GM21367 (cell line): ENCODE data around the gene COL1A2.

ENCODE experiments used
- ATAC-seq: cut with Tn5 transposase; IDR thresholded peaks from one replicate; pipeline ENCODE4 v1.9.1; 2021; ENCODE audit not compliant: unreplicated experiment

The COL1A2 gene

GRCh38 chr7:94382746-94383145, 11.9 kb upstream of the COL1A2 start:
- no peak for ATAC-seq

GRCh38 chr7:94384315-94384714, 10.4 kb upstream of the COL1A2 start:
- no peak for ATAC-seq

- no peak for ATAC-seq
Measured at GRCh38 chr7:94386416-94386815, 8.3 kb upstream of the COL1A2 start.

GRCh38 chr7:94388540-94388939, 6.2 kb upstream of the COL1A2 start:
- no peak for ATAC-seq

- no peak for ATAC-seq
Measured at GRCh38 chr7:94389381-94389780, 5.3 kb upstream of the COL1A2 start.

- no peak for ATAC-seq
Measured at GRCh38 chr7:94391726-94392392, 2.8 kb upstream of the COL1A2 start.

GRCh38 chr7:94392393-94392786, 2.3 kb upstream of the COL1A2 start:
- no peak for ATAC-seq

- ATAC-seq, result no peak
Measured at GRCh38 chr7:94393246-94394108, 1.2 kb upstream of the COL1A2 start.

- ATAC-seq, result no peak
Measured at GRCh38 chr7:94394109-94394436, 622 bp upstream of the COL1A2 start.

- peak; percentile 85 for ATAC-seq
Measured at GRCh38 chr7:94395141-94396036, 694 bp downstream of the COL1A2 start.

GRCh38 chr7:94396037-94396431, 1.3 kb downstream of the COL1A2 start:
- ATAC-seq, result no peak

GRCh38 chr7:94396596-94396995, 1.9 kb downstream of the COL1A2 start:
- ATAC-seq, result no peak

GRCh38 chr7:94397722-94398121, 3.0 kb downstream of the COL1A2 start:
- no peak for ATAC-seq

GRCh38 chr7:94398841-94399240, 4.1 kb downstream of the COL1A2 start:
- no peak for ATAC-seq

- ATAC-seq, result no peak
Measured at GRCh38 chr7:94400022-94400421, 5.3 kb downstream of the COL1A2 start.

GRCh38 chr7:94400643-94401427, 6.1 kb downstream of the COL1A2 start:
- no peak for ATAC-seq

GRCh38 chr7:94401428-94401814, 6.7 kb downstream of the COL1A2 start:
- ATAC-seq, result no peak

GRCh38 chr7:94403546-94403945, 8.9 kb downstream of the COL1A2 start:
- no peak for ATAC-seq

- no peak for ATAC-seq
Measured at GRCh38 chr7:94405506-94405905, 10.8 kb downstream of the COL1A2 start.

- no peak for ATAC-seq
Measured at GRCh38 chr7:94406696-94407095, 12.0 kb downstream of the COL1A2 start.
